DMS114 treated with DMSO at 0.1 percent for 48 hours (cell line): ENCODE data around the gene GPATCH4.
"Not testable (repeated sequence)": the region's sequence is repeated elsewhere in the genome, so short reads cannot be mapped to it uniquely, and the experiment has no call there.

ENCODE experiments used
- DNase-seq: peaks from one replicate; lab custom pipeline; 2025; ENCODE audit not compliant: unreplicated experiment; lab: John Stamatoyannopoulos, UW

The GPATCH4 gene

DNA sequence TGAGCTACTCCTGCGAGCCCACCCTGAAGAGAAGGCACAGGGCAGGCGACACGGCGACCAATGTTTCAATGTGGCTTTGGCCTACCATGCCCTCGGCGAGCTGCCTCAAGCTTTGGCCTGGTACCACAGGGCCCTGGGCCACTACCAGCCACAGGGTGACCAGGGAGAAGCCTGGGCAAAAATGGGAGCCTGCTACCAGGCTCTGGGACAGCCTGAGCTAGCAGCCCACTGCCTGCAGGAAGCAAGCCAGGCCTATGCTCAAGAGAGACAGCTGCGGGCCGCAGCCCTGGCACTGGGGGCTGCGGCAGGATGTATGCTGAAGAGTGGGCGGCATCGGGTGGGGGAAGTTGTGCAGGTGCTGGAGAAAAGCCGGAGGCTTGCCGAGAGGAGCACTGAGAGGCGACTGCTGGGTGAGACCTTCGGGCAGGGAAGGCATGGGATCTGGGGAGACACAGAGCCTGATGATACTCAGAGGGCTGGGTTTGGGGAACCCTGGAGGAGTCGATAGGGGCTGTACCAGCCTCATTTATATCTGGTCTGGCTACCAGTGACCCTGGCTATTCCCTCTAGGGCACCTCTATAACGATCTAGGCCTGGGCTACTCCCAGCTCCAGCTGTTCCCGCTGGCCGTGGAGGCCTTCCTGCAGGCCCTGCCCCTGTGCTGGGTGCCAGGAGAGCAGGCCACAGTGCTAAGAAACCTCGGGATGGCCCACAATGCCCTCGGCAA, 19.5 kb downstream of the GPATCH4 start:
- DNase-seq: no peak

DNA sequence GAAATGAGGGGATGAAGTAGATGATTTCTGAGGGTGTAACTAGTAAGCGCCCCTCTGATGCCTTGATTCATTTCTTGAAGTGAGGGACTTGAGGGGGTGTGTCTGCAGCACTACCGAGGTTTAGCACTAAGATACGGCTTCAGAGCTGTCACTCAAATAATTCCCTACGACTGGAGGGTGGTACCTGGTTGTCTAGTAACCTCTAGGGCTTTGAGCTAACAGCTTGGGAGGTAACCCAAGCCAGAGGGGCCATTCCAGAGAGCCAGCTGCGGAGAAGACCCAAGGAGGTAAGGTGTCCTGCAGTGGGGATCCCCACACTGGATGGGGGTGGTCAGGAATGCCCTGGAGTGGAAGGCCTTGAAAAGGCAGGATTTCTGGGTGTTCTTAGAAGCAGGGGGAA, 21.8 kb downstream of the GPATCH4 start, which contains the start of gene TTC24:
Gene TTC24 (plus strand): TSS at position 252 of the 400 bp plus-strand sequence. CDS start 1,642 bp downstream, outside the sequence.
- DNase-seq: no peak

DNA sequence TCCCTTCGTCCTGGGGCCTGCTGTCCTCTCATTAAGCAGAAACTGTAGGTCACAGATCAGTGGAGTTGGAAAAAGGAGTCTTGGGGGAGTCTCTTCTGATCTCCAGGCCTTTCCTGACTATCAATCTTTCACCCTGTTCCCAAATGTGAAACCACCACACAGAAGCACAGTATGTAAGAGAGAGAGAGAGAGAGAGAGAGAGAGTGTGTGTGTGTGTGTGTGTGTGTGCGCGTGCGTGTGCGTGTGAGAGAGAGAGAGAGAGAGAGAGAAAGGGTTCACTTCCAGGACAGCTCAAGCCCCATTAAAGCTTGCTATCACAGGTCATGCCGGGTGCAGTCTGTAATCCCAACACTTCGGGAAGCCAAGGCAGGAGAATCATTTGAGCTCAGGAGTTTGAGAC, 23.2 kb downstream of the GPATCH4 start:
- no peak for DNase-seq

DNA sequence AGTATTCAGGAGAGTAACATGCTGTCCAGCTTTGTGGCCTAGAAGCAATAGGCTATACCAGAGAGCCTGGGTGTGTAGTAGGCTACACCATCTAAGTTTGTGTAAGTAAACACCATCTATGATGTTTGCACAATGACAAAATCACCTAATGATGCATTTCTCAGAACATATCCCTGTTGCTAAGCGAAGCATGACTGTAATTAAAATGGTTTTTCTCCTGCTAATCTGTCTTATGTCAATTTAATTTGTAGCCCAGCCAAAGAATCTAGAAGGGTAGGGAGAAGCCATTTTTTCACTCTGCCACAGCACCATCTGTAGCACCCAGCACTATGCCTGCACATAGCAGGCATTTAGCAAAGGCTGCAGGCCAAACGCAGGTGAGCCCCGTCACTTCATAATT, 23.7 kb downstream of the GPATCH4 start:
- DNase-seq: no peak

DNA sequence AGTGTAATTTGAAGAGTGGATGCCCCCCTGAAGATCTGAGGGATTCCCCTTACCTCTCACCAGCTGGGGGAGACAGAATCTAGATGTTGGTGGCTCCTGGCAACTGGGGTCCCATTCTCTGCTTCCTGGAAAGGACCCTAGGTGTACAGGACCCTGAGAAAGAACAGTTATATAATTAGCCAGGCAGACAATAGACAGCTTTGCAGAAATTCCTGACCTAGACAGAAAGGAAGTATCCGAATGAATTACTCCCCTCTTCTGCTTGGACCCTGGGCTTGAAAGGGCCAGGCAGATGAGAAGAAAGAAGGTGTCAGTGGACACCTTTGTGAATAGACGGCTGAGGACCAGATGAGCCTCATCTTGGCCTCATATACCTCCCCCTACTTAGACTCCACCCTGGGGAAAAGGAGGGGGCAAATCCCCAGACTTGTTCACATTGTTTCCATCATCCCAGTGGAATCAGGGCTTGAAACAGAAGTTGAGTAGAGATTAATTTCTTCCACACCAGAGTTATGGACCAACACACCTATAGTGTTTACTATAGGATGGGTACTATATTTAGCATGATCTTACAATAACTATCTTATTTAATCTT, 27.1 kb downstream of the GPATCH4 start:
- no peak for DNase-seq

DNA sequence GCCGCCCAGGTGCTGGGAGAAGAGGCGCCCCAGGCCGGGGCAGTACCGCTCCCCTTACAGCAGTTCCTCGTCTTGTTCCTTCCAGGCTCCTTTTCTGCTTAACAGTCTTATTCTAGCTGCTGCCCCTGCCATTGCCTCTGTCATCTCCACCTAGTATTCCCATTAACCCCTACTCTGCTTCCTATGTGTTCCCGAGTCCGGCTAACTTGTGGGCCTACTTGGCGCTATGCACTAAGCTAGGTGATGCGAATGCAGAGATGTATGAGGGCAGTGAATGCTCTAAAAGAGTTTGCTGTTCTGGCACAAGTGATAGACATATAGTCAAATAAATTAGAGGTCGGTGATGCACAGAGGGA, 28.6 kb downstream of the GPATCH4 start:
- DNase-seq: no peak

DNA sequence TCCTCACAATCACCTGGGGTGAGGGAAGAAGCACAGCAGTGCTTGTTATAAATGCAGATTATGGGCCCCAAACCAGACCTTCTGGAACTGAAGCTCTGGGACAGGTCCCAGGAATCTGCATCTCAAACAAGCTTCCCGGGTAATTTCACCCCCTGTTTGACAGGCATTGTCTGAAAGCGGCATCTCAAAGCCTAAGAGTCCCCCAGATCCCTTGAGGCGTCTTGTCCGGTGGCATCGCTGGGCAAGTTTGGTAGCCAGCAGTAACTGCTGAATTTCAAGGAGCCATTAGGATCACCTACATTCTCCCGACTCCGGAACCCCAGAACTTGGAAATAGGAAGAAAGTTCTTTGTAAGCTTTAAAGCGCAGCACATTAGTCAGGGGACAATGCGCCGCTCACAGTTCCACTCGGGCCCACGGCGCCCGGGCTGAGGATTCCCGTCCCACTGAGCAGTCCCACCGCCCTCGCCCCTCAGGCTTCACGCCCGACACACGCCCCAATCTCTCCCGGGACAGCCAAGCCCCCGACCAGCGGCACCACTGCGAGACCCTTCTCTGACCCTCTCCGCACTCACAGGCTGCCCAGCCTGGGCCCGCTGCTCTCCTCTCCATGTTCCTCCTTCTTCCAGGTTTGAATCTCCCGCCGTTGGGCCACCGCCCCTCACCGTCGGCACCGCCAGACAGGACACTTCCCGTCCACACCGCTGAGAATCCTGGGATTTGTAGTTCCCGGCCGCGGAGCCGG, 29.2 kb downstream of the GPATCH4 start, which contains the start of gene IQGAP3:
Gene IQGAP3 (minus strand): TSS at position 647 of the 744 bp plus-strand sequence. CDS start 36 bp downstream, at position 611.
- DNase-seq: peak; percentile 87

DNA sequence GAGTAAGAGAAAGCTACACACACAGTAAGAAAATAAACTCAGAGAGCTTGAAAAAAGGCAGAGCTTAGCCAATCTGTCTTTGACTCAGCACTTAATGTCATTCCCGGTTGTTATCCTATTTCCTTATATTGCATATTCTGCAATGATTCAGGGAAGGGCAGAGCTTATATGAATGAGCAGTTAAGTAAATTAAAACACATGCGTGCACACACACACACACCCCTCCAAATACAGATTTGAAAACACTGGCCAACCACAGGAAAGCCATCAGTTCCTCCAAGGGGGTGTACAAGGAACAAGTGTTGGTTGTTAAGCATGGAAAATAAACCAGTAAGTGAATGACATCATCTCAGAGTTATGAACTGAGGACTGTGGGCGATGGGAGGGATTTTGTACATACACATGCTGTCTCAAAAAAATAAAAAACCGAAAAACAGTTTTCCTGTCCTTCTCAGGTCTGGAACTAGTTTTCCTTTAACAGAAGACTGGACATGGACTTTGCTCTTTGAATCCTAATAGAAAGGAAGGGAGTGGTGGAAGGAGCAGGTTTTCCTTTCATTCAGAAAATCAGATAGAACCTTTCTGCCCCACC, 29.9 kb downstream of the GPATCH4 start:
- no peak for DNase-seq

DNA sequence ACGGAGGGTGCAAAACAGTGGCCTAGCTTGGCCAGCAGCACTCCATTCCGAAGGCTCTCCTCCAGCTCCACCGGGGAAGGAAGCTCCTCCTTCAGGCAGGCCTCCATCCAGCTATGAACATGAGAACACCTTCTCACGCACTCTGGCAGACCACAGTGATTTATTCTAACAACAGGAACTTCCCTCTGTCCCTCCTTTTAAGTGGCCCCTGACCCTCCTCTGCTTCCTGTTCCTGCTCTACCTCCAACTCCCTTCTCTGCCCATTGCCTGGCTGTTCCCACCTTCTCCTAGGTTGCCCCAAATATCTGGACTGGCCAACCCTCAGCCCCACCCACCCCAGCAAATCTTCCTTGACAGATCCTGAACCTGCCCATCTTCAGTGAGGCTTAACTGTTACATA, 34.8 kb downstream of the GPATCH4 start:
- DNase-seq: no peak

DNA sequence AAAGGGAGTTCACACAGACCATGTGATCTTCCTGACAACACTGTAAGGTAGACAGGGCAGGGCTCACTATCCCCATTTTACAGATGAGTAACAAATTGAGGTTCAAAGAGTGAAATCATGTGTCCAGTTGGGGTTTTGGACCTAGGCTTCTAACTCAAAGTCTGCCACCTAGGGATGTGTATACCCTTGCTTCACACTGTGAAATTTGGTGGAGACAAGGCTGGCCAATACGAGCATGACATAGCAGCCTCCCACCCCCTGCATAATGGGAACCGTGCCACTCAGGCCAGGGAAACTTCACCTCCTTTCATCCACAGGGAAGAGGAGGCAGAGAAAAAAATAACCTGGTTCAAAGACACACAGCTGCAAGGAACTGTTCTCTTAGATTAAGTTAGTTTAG, 35.8 kb downstream of the GPATCH4 start:
- DNase-seq: no peak

DNA sequence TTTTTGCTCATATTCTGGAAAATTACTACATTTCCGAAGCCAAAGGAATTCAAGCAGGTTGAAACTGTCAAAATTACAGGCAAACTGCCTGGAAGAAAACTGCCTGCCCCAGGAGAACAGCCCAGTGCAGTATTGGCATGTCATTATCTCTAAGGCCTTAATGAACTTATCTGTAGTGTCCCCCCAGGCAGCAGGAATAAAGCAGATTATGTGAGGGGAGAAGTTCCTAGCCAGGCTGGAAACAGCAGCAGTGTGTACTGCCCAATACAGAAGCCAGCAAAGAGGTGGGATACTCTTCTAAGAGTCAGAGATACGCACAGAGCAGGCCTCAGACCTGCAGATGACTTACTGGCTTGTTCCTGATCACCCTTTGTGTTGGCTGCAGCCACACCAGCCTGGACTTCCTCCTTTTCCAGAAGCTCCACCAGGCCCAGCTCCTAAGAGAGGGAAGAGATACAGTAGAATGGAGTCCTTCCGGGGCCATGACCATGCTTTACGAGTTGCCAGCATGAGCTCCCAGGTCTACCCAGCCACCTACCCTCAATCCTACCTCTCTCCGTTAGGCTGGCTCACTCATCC, 40.6 kb downstream of the GPATCH4 start:
- no peak for DNase-seq

DNA sequence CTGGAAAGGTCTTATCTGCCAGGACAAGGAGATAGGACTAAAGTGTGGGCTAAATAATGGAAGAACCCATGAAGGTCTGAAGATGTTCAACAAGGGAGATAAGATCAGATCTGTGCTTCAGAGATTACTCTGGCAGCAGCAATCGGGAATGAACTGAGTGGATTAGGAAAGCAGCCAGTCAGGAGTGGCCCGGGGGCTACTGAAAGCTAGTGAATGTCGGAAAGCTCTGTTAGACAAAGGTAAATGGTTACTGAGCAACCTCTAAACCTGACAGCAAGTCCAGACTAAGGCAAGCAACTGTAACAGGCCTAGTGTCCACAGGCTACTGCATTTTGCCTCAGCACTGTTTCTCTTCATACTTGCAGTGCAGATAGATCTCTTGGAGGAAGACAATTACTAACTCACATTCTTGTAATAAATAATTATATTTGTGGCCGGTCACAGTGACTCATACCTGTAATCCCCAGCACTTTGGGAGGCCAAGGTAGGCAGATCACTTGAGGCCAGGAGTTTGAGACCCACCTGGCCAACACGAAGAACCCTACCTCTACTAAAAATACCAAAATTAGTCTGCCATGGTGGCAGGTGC, 41.4 kb downstream of the GPATCH4 start:
- DNase-seq: no peak

DNA sequence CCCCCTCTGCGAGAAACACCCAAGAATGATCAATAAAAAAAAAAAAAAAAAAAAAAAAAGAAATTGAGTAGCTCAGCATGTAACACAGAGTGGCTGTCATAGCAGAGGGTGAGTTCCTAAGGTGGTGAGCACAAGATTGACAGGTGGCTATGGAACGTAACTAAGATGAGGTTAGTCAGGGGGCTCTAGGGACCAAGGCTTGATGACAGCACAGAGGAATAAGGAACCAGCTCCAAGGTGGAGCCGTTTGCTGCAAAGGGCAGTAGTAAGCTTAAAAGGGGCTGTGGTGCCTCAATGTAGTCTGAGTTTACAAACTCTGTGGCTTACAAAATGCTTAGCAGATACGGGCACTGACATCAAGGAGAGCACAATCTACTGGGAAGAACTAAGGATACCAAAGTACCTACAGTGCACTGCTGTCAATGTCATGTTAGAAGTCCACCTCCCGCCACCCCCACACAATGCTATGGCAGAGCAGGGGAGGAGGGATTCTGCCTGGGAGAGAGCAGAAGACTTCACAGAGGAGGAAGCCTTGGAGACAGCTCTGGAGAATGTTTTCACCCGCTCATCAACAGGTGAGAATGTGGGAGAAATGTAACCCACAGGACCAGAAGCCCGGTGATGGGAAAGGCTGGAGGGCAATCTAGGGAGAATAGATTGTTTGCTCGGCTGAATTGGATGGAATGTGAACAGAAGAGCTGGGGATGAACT, 42.0 kb downstream of the GPATCH4 start:
- DNase-seq: no peak

DNA sequence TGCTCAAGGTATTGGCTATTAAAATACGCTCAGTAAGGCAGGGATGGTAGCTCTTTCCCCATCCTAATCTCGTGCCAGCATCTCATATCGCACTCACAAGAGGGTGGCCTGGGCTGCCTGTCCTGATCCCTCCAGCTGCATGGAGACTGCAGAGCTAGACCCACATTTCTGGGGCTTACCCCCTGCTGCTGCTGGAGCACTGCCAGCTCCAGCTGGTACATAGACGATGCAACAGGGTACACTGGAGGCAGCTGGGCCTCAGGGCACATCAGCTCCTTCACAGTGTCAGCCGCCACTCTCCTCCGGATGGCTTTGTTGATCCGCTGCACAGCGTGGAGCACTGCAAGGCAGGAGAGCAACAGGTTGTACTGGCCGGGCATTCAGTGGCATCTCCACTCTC, 44.9 kb downstream of the GPATCH4 start:
- DNase-seq: no peak

DNA sequence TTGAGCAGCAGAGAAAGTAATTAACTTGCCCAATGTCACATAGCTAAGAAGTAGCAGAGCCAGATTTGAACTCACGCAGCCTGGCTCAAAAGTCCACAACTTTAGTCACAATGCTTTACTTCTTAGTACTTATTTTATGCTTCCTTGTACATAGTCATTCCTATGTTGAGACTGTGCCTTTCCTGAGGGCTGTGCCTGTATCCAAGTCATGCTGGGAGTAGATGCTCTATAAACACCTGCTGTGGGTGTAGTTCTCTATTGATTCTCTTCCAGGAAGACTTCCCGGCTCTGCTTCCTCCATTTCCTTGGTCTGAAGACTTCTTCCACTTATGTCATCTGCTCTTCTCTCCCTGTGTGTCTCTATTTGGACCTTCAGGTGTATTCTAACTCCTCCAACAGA, 45.6 kb downstream of the GPATCH4 start:
- no peak for DNase-seq

DNA sequence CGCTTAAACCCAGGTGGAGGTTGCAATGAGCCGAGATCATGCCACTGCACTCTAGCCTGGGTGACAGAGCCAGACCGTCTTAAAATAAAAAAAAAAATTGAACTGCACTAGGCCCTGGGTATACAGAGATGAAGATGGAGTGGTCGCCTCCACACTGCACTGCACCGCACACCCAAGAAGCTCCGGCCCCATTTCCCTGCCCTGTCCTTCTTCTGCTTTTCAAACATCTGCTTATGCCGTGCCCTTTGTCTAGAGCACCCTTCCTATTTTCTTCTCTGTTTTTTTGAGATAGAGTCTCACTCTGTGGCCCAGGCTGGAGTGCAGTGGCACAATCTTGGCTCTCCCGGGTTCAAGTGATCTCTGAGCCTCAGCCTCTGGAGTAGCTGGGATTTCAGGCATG, 46.3 kb downstream of the GPATCH4 start:
- DNase-seq: no peak

DNA sequence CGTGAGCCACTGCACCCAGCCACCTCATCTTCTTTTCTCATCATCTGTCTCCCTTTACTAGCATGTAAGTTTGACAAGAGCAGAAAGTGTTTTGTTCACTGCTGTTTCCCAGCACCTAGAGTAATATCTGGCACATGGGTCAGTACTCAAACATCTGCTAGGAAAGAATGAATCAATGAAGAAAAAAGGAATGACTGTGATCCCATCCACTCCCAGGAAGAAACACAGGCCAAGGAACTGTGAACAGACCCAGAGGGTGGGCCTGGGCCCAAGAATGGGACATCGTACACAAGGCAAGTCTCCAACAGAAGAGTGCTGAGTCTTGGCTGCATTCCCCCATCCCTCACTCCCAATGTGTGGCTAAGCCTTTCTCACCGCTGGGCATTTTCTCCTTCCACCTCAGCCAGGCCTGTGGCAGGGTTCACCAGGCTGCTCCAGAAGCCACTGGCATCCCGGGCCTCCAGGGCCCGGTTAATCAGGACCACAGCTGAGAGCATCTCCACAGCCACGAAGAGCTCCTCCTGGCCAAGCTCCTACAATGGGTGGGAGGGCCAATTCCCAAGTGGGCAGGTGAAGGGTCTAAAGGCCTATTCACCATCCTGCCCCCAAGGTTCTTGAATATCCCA, 47.3 kb downstream of the GPATCH4 start:
- no peak for DNase-seq

DNA sequence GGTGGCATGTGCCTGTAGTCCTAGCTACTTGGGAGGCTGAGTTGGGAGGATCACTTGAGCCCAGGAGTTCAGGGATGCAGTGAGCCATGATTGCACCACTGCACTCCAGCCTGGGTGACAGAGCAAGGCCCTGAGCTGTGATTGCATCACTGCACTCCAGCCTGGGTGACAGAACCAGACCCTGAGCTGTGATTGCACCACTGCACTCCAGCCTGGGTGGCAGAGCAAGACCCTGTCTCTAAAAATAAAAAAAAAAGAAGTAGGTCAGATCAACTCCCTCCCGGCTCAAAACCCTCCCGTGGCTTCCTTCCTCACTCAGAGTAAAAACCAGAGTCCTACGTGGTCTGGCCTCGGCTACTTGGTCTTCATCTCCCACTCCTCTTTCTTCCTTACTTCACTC, 48.3 kb downstream of the GPATCH4 start:
- not testable (repeated sequence) for DNase-seq

DNA sequence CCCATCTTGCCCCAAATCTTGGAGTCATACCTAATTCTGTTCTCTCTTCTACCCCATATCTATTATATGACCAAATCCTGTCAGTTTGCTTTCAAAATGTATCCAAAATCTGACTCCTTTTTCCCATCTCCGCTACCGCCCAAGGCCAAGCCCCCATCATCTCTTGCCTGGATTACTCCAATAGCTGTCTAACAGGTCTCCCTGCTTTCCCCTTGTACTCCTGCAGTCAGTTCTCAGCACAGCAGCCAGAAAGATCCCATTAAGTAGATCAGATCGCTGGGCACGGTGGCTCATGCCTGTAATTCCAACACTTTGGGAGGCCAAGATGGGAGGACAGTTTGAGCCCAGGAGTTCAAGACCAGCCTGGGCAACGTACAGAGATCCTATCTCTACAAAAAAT, 48.8 kb downstream of the GPATCH4 start:
- no peak for DNase-seq

DNA sequence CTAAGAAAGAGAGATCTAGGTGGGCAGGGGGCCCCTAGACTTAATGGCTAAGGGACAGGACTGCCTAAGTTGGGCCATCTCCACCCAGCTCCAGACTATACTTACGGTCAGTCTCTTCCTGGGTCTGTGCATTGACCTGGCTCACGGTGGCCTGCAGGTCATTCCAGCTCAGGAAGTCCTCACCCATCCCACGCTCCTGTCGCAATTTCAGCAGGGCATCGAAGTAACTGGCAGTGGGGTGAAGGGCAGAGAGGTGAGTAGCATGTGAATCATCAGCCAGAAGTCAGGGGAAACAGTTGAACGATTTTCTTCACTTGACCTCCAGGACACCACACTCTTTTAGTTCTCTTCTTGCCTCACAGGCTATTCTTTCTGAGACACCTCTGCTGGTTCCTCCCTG, 49.4 kb downstream of the GPATCH4 start:
- DNase-seq: no peak
